GM19193 (cell line): ENCODE measurements around the gene SKAP2.

Source experiments
- POLR2A ChIP-seq: IDR thresholded peaks from 4 replicates; pipeline ENCODE4 v1.6.1; 2011; ENCODE audit not compliant: insufficient read depth, insufficient read length; ENCODE audit errors: extremely low read depth

Gene SKAP2

GRCh38 chr7:26842897-26843296 lies 21.5 kb downstream of the SKAP2 start:
- TF ChIP-seq POLR2A, result no peak

GRCh38 chr7:26841003-26841739 lies 23.2 kb downstream of the SKAP2 start:
- no peak for TF ChIP-seq POLR2A

GRCh38 chr7:26815426-26815825 lies 49.0 kb downstream of the SKAP2 start:
- no peak for TF ChIP-seq POLR2A

- no peak for TF ChIP-seq POLR2A
Measured at GRCh38 chr7:26813432-26813831, 51.0 kb downstream of the SKAP2 start.

GRCh38 chr7:26794541-26794940 lies 69.8 kb downstream of the SKAP2 start:
- TF ChIP-seq POLR2A, result no peak

GRCh38 chr7:26792576-26792975 lies 71.8 kb downstream of the SKAP2 start:
- no peak for TF ChIP-seq POLR2A

- TF ChIP-seq POLR2A, result no peak
Measured at GRCh38 chr7:26792006-26792405, 72.4 kb downstream of the SKAP2 start.

- no peak for TF ChIP-seq POLR2A
Measured at GRCh38 chr7:26789481-26790184, 74.8 kb downstream of the SKAP2 start.

GRCh38 chr7:26787701-26788100 lies 76.7 kb downstream of the SKAP2 start:
- no peak for TF ChIP-seq POLR2A

- no peak for TF ChIP-seq POLR2A
Measured at GRCh38 chr7:26784118-26784517, 80.3 kb downstream of the SKAP2 start.

- no peak for TF ChIP-seq POLR2A
Measured at GRCh38 chr7:26782501-26782900, 81.9 kb downstream of the SKAP2 start.

- TF ChIP-seq POLR2A, result no peak
Measured at GRCh38 chr7:26779978-26780595, 84.3 kb downstream of the SKAP2 start.

- TF ChIP-seq POLR2A, result no peak
Measured at GRCh38 chr7:26777385-26777784, 87.0 kb downstream of the SKAP2 start.

- no peak for TF ChIP-seq POLR2A
Measured at GRCh38 chr7:26760501-26760900, 103.9 kb downstream of the SKAP2 start.

- TF ChIP-seq POLR2A, result no peak
Measured at GRCh38 chr7:26759108-26759507, 105.3 kb downstream of the SKAP2 start.

GRCh38 chr7:26743205-26743604 lies 121.2 kb downstream of the SKAP2 start:
- TF ChIP-seq POLR2A, result no peak
